ENCODE results near the gene ADAP1. TPM values are rescaled to one million over a fixed set of nuclear protein-coding genes. Genes with fewer than 3 reads are reported as not detected.

The ADAP1 gene
- total RNA-seq, 1 donor from 2014 or later, result 5.2 TPM

GRCh38 chr7:959271-959670 is 4.8 kb upstream of the ADAP1 start:
- H3K4me3 Mint-ChIP-seq, result no peak overlapping the region
- H3K36me3 Mint-ChIP-seq (ENCODE audit: low read depth), result no peaks in the 10 kb centered on the region
- no peak for DNase-seq (ENCODE audit: low read depth, low spot score)
- no peaks in the 10 kb centered on the region for H3K9me3 Mint-ChIP-seq
- TF ChIP-seq CTCF (conservative IDR thresholded peaks at IDR 0.05), result no peak
- no peak overlapping the region for H3K27ac Mint-ChIP-seq (ENCODE audit: unreplicated experiment)
- H3K27me3 Mint-ChIP-seq (ENCODE audit: low read depth), result peaks cover 21% of the 10 kb centered on the region
- H3K4me1 Mint-ChIP-seq, result peaks cover 10% of the 10 kb centered on the region

- H3K27ac Mint-ChIP-seq (ENCODE audit: unreplicated experiment), result no peak overlapping the region
- no peaks in the 10 kb centered on the region for H3K36me3 Mint-ChIP-seq (ENCODE audit: low read depth)
- no peaks in the 10 kb centered on the region for H3K9me3 Mint-ChIP-seq
- H3K4me3 Mint-ChIP-seq, result no peak overlapping the region
- H3K27me3 Mint-ChIP-seq (ENCODE audit: low read depth), result peaks cover 21% of the 10 kb centered on the region
- DNase-seq (ENCODE audit: low read depth, low spot score), result no peak
- H3K4me1 Mint-ChIP-seq, result peaks cover 10% of the 10 kb centered on the region
- TF ChIP-seq CTCF (conservative IDR thresholded peaks at IDR 0.05), result no peak
Measured at GRCh38 chr7:958221-959200, 4.0 kb upstream of the ADAP1 start.

GRCh38 chr7:957418-958220 is 3.1 kb upstream of the ADAP1 start:
- no peak for DNase-seq (ENCODE audit: low read depth, low spot score)
- H3K9me3 Mint-ChIP-seq, result no peaks in the 10 kb centered on the region
- no peak for TF ChIP-seq CTCF (conservative IDR thresholded peaks at IDR 0.05)
- peaks cover 10% of the 10 kb centered on the region for H3K4me1 Mint-ChIP-seq
- no peaks in the 10 kb centered on the region for H3K36me3 Mint-ChIP-seq (ENCODE audit: low read depth)
- H3K27me3 Mint-ChIP-seq (ENCODE audit: low read depth), result peaks cover 22% of the 10 kb centered on the region
- no peak overlapping the region for H3K27ac Mint-ChIP-seq (ENCODE audit: unreplicated experiment)
- no peak overlapping the region for H3K4me3 Mint-ChIP-seq

- H3K27me3 Mint-ChIP-seq (ENCODE audit: low read depth), result peaks cover 23% of the 10 kb centered on the region
- no peak overlapping the region for H3K27ac Mint-ChIP-seq (ENCODE audit: unreplicated experiment)
- H3K36me3 Mint-ChIP-seq (ENCODE audit: low read depth), result no peaks in the 10 kb centered on the region
- H3K4me3 Mint-ChIP-seq, result peak overlapping the region; percentile 85
- no peak for DNase-seq (ENCODE audit: low read depth, low spot score)
- no peaks in the 10 kb centered on the region for H3K9me3 Mint-ChIP-seq
- peaks cover 6% of the 10 kb centered on the region for H3K4me1 Mint-ChIP-seq
- no peak for TF ChIP-seq CTCF (conservative IDR thresholded peaks at IDR 0.05)
Measured at GRCh38 chr7:956031-956430, 1.6 kb upstream of the ADAP1 start.

GRCh38 chr7:953547-954327 is 743 bp downstream of the ADAP1 start:
- H3K36me3 Mint-ChIP-seq (ENCODE audit: low read depth), result no peaks in the 10 kb centered on the region
- no peak overlapping the region for H3K4me3 Mint-ChIP-seq
- no peaks in the 10 kb centered on the region for H3K9me3 Mint-ChIP-seq
- peaks cover 18% of the 10 kb centered on the region for H3K27me3 Mint-ChIP-seq (ENCODE audit: low read depth)
- no peak overlapping the region for H3K27ac Mint-ChIP-seq (ENCODE audit: unreplicated experiment)
- no peak for TF ChIP-seq CTCF (conservative IDR thresholded peaks at IDR 0.05)
- DNase-seq (ENCODE audit: low read depth, low spot score), result no peak
- no peaks in the 10 kb centered on the region for H3K4me1 Mint-ChIP-seq
